ENCODE results near the gene HNRNPM.
"Not testable (repeated sequence)": the region's sequence is repeated elsewhere in the genome, so short reads cannot be mapped to it uniquely, and the experiment has no call there.

Gene HNRNPM

DNA sequence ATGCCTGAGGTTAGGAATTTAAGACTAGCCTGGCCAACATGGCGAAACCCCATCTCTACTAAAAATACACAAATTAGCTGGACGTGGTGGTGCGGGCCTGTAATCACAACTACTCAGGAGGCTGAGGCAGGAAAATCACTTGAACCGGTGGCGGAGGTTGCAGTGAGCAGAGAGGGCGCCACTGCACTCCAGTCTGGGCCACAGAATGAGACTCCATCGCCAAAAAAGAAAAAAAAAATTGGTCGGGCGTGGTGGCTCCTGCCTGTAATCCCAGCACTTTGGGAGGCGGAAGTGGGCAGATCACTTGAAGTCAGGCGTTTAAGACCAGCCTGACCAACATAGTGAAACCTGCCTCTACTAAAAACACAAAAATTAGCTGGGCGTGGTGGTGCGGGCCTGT is 34.1 kb upstream of the HNRNPM start:
- H3K4me1 Mint-ChIP-seq (ENCODE audit: low read depth in 2 of 2), result not testable (repeated sequence)

GRCh38 chr19:8412783-8413628 is 31.8 kb upstream of the HNRNPM start, which contains the start of gene MARCHF2:
TSS of gene MARCHF2 (plus strand) at chr19:8413305. CDS start at chr19:8421841, 8,536 bp downstream.
- H3K27me3 Mint-ChIP-seq, result no peaks in the 10 kb centered on the region
- ATAC-seq (replicated peaks), result peak; percentile 99
- no peaks in the 10 kb centered on the region for H3K9me3 Mint-ChIP-seq
- peaks cover 6% of the 10 kb centered on the region for H3K36me3 Mint-ChIP-seq (ENCODE audit: insufficient read depth)
- H3K4me3 Mint-ChIP-seq, result peak within 1 kb of the TSS; percentile 49 to 64
- H3K27ac Mint-ChIP-seq, result no peak within 1 kb of the TSS
- H3K4me1 Mint-ChIP-seq (ENCODE audit: low read depth in 2 of 2), result peaks cover 4 to 7% of the 10 kb centered on the region in 2 donors
- DNase-seq, result peak; percentile 92 to 94 (median 93)

More for the DNA sequence above, 34.1 kb upstream of the HNRNPM start:
- H3K9me3 Mint-ChIP-seq; H3K27ac Mint-ChIP-seq; ATAC-seq (replicated peaks); H3K27me3 Mint-ChIP-seq; H3K4me3 Mint-ChIP-seq; DNase-seq: not testable (repeated sequence)
- H3K36me3 Mint-ChIP-seq (ENCODE audit: insufficient read depth), result peaks cover 15% of the 10 kb centered on the region

DNA sequence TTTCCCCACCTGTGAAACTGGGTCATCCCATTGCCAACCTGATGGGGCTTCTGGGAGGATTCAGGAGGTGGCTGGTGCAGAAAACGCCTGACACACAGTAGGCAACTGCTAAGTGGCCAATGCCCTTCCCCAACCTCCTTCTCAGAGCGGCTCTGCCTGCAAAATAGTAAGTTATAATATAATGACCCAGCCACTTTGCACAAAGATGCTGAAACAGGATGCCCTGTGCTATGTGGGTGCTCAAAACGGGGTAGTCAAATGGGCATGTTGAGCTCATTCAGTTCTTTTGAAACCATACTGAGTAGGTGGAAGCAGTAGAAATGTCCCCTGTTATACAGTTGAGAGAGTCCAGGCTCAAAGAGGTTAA is 31.2 kb upstream of the HNRNPM start:
- no peaks in the 10 kb centered on the region for H3K27me3 Mint-ChIP-seq
- H3K27ac Mint-ChIP-seq, result no peak overlapping the region
- peaks cover 7 to 10% of the 10 kb centered on the region in 2 donors for H3K4me1 Mint-ChIP-seq (ENCODE audit: low read depth in 2 of 2)
- no peak for DNase-seq
- ATAC-seq (replicated peaks), result no peak
- peak overlapping the region; percentile 48 to 64 for H3K4me3 Mint-ChIP-seq
- no peaks in the 10 kb centered on the region for H3K9me3 Mint-ChIP-seq
- peaks cover 6% of the 10 kb centered on the region for H3K36me3 Mint-ChIP-seq (ENCODE audit: insufficient read depth)

GRCh38 chr19:8416796-8417195 is 28.0 kb upstream of the HNRNPM start:
- Mint-ChIP-seq H3K27ac (no peak overlapping the region), H3K27me3 (no peaks in the 10 kb centered on the region), H3K4me3 (no peak overlapping the region), H3K4me1 (ENCODE audit: low read depth in 2 of 2) (peaks cover 7 to 10% of the 10 kb centered on the region in 2 donors), H3K9me3 (no peaks in the 10 kb centered on the region), H3K36me3 (ENCODE audit: insufficient read depth) (peaks cover 3% of the 10 kb centered on the region)
- ATAC-seq (replicated peaks) (no peak), DNase-seq (no peak)

DNA sequence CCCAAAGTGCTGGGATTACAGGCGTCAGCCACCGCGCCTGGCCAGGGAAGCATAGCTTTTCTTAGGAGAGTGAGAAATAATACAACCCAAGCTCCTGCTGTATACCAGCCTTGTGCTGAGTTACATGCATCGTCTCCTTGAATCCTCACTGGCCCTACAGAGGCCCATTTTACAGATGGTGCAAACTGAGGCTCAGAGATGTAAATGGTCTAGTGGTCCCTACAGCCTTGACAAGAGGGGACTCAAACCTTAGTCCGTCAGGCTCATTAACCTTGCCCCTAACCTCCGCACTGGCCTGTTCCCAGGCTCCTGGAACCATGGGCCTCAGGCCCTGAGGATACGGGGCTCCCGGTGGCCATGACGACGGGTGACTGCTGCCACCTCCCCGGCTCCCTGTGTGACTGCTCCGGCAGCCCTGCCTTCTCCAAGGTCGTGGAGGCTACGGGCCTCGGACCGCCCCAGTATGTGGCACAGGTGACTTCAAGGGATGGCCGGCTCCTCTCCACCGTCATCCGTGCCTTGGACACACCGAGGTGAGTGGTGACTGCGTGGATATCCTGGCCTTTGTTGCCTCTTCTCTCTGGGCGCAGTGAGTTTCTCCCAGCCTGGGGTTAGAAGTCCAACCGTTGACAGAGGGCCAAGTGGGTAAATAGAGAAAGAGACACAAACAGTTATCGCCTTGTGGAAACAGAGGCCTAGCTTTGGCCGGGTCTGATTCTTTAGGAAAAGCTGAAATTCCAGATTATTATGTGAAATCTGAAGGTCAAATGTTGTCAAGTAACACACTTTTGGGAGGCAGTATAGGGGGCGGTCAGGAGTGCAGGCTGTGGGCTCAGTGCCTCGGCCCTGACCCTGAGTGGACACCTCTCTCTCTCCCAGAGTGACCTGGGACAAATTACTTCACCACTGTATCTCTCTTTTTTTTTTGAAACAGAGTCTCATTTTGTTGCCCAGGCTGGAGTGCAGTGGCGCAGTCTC is 23.0 kb upstream of the HNRNPM start:
- no peak for DNase-seq
- peaks cover 9% of the 10 kb centered on the region for H3K36me3 Mint-ChIP-seq (ENCODE audit: insufficient read depth)
- no peak overlapping the region for H3K27ac Mint-ChIP-seq
- no peak overlapping the region for H3K4me3 Mint-ChIP-seq
- no peaks in the 10 kb centered on the region for H3K9me3 Mint-ChIP-seq
- H3K4me1 Mint-ChIP-seq (ENCODE audit: low read depth in 2 of 2), result peaks cover 3% of the 10 kb centered on the region in 2 donors
- no peak for ATAC-seq (replicated peaks)
- no peaks in the 10 kb centered on the region for H3K27me3 Mint-ChIP-seq

- H3K27me3 Mint-ChIP-seq, result no peaks in the 10 kb centered on the region
- H3K4me3 Mint-ChIP-seq, result no peak overlapping the region
- no peaks in the 10 kb centered on the region for H3K9me3 Mint-ChIP-seq
- DNase-seq, result no peak
- ATAC-seq (replicated peaks), result no peak
- no peaks in the 10 kb centered on the region for H3K4me1 Mint-ChIP-seq (ENCODE audit: low read depth in 2 of 2)
- H3K27ac Mint-ChIP-seq, result no peak overlapping the region
- peaks cover 15% of the 10 kb centered on the region for H3K36me3 Mint-ChIP-seq (ENCODE audit: insufficient read depth)
These were observed 21.0 kb upstream of the HNRNPM start for GRCh38 chr19:8423817-8424223.

DNA sequence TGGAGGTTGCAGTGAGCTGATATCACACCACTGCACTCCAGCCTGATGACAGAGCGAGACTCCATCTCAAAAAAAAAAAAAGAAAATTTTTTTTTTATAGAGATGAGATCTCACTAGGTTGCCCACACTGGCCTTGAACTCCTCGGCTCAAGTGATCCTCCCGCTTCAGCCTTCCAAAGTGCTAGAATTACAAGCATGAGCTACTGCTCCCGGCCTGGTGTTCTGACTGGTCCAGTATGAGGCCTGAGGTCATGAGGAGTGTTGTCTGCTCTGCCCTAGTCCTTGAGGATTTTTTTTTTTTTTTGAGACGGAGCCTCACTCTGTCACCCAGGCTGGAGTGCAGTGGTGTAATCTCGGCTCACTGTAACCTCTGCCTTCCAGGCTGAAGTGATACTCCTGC is 19.4 kb upstream of the HNRNPM start:
- H3K27ac Mint-ChIP-seq; H3K27me3 Mint-ChIP-seq; ATAC-seq (replicated peaks); H3K9me3 Mint-ChIP-seq; H3K4me1 Mint-ChIP-seq (ENCODE audit: low read depth in 2 of 2); DNase-seq; H3K4me3 Mint-ChIP-seq: not testable (repeated sequence)
- peaks cover 19% of the 10 kb centered on the region for H3K36me3 Mint-ChIP-seq (ENCODE audit: insufficient read depth)

- Mint-ChIP-seq H3K27ac (no peak overlapping the region), H3K4me3 (no peak overlapping the region), H3K4me1 (ENCODE audit: low read depth in 2 of 2) (no peaks in the 10 kb centered on the region), H3K36me3 (ENCODE audit: insufficient read depth) (peaks cover 19% of the 10 kb centered on the region), H3K27me3 (no peaks in the 10 kb centered on the region), H3K9me3 (no peaks in the 10 kb centered on the region)
- DNase-seq, result no peak
- no peak for ATAC-seq (replicated peaks)
These were observed 18.5 kb upstream of the HNRNPM start for GRCh38 chr19:8426283-8426682.

DNA sequence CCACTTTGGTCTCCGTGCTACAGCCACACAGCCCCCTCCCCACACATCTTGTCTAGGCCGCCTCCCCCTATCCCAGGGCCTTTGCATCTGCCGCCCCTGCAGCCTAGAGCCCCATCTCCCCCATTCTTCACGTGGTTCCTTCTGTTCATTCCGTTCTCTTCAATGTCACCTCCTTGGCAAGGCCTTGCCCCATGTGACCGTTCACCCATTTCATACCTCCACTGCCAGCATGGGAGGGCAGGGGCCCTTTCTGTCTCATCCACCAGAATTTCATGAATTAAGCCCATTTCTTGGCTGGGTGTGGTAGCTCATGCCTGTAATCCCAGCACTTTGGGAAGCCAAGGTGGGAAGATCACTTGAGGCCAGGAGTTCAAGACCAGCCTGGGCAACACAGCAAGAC is 15.7 kb upstream of the HNRNPM start:
- Mint-ChIP-seq H3K4me1 (ENCODE audit: low read depth in 2 of 2) (no peaks in the 10 kb centered on the region), H3K4me3 (no peak overlapping the region), H3K36me3 (ENCODE audit: insufficient read depth) (peaks cover 13% of the 10 kb centered on the region), H3K9me3 (no peaks in the 10 kb centered on the region), H3K27ac (peak overlapping the region in 1 of 2 donors; percentile 10), H3K27me3 (no peaks in the 10 kb centered on the region)
- ATAC-seq (replicated peaks) (no peak), DNase-seq (no peak)

DNA sequence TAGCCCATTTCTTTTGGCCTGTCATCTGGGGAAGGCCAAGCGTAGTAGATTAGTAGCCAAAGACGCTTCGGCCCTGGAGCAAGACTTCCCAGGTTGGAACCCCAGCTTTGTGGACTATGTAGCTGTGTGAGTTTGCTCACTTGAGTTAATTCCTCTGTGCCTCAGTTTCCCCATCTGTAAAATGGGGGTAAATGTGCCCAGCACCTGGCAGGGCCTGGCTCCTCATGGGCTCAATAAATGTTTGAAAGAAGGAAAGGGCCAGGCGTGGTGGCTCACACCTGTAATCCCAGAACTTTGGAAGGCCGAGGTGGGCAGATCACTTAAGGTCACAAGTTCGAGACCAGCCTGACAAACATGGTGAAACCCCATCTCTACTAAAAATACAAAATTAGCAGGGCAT is 14.9 kb upstream of the HNRNPM start:
- no peak for ATAC-seq (replicated peaks)
- no peak overlapping the region for H3K27ac Mint-ChIP-seq

GRCh38 chr19:8430650-8431049 is 14.1 kb upstream of the HNRNPM start:
- Mint-ChIP-seq H3K9me3 (no peaks in the 10 kb centered on the region), H3K36me3 (ENCODE audit: insufficient read depth) (peaks cover 19% of the 10 kb centered on the region), H3K4me1 (ENCODE audit: low read depth in 2 of 2) (no peaks in the 10 kb centered on the region), H3K4me3 (no peak overlapping the region), H3K27me3 (no peaks in the 10 kb centered on the region), H3K27ac (no peak overlapping the region)
- no peak for ATAC-seq (replicated peaks)
- no peak for DNase-seq

More for the DNA sequence above, 14.9 kb upstream of the HNRNPM start:
- H3K4me3 Mint-ChIP-seq, result no peak overlapping the region
- no peaks in the 10 kb centered on the region for H3K27me3 Mint-ChIP-seq
- H3K4me1 Mint-ChIP-seq (ENCODE audit: low read depth in 2 of 2), result no peaks in the 10 kb centered on the region
- H3K9me3 Mint-ChIP-seq, result no peaks in the 10 kb centered on the region
- peaks cover 13% of the 10 kb centered on the region for H3K36me3 Mint-ChIP-seq (ENCODE audit: insufficient read depth)
- DNase-seq, result no peak

DNA sequence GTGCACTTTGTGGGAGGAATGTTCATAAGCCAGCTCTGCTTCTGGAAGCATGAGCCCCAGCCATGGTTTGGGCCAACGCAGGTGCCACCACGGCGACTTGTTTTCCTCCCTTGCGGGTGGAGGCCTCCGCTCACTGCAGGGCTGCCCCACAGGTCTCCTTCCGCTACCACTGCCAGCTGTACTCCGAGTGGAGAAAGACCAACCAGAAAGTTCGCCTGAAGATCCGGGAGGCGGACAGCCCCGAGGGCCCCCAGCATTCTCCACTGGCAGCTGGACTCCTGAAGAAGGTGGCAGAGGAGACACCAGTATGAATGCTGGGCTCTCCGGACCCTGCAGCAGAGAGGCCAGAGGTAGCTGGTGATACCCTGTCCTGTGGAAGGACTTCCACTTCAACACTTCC is 6.5 kb upstream of the HNRNPM start:
- Mint-ChIP-seq H3K9me3 (no peaks in the 10 kb centered on the region), H3K36me3 (ENCODE audit: insufficient read depth) (peaks cover 26% of the 10 kb centered on the region), H3K27me3 (no peaks in the 10 kb centered on the region), H3K27ac (no peak overlapping the region), H3K4me3 (no peak overlapping the region), H3K4me1 (ENCODE audit: low read depth in 2 of 2) (no peaks in the 10 kb centered on the region)
- DNase-seq (no peak), ATAC-seq (replicated peaks) (no peak)

- Mint-ChIP-seq H3K4me1 (ENCODE audit: low read depth in 2 of 2) (peaks cover 13 to 24% of the 10 kb centered on the region in 2 donors), H3K4me3 (peak overlapping the region in 1 of 2 donors; percentile 19), H3K27ac (no peak overlapping the region), H3K27me3 (no peaks in the 10 kb centered on the region), H3K36me3 (ENCODE audit: insufficient read depth) (peaks cover 36% of the 10 kb centered on the region), H3K9me3 (no peaks in the 10 kb centered on the region)
- DNase-seq, result no peak
- ATAC-seq (replicated peaks), result no peak
These were observed 2.8 kb upstream of the HNRNPM start for GRCh38 chr19:8441725-8442544.

Data from effector memory CD8-positive, alpha-beta T cell (primary cell).